Esophagus squamous epithelium (tissue), 5 donors: Measurements from ENCODE around the gene RPS2. TPM values are rescaled to one million over a fixed set of nuclear protein-coding genes. Genes with fewer than 3 reads are reported as not detected.

ENCODE experiments used
- DNase-seq: peaks from one replicate; lab custom pipeline; 2025; lab: John Stamatoyannopoulos, UW
- H3K27ac ChIP-seq, 4 donors: fragments of 200-600 bp; sonication (generic); one replicate each; pipeline ENCODE4 v1.5.1; 2016 to 2019; ENCODE audit warnings: mild to moderate bottlenecking in 1 of 4
- H3K27me3 ChIP-seq, 4 donors: fragments of 200-600 bp; sonication (generic); 1 replicate in 3 of 4; 2 replicates in 1 of 4; pipeline versions ENCODE4 v1.5.1 to v1.6.0; 2017 to 2021; ENCODE audit warnings: antibody characterized with exemption in 1 of 4
- H3K36me3 ChIP-seq, 3 donors: fragments of 200-600 bp; sonication (generic); one replicate each; pipeline ENCODE4 v1.5.1; 2016 to 2019
- H3K4me1 ChIP-seq, 3 donors: fragments of 200-600 bp; sonication (generic); one replicate each; pipeline ENCODE4 v1.5.1; 2017 to 2019
- H3K4me3 ChIP-seq, 4 donors: fragments of 200-600 bp; sonication (generic); 1 replicate in 3 of 4; 2 replicates in 1 of 4; pipeline ENCODE4 v1.5.1; 2016 to 2019; ENCODE audit warnings: mild to moderate bottlenecking in 2 of 4, moderate library complexity in 1 of 4
- H3K9me3 ChIP-seq, 3 donors: fragments of 200-600 bp; sonication (generic); one replicate each; pipeline ENCODE4 v1.5.1; 2016 to 2019
- CTCF ChIP-seq, 6 experiments: fragments of 450-650 bp in 4 of 6; fragments of 200-600 bp in 2 of 6; sonication (generic) in 2 of 6; IDR thresholded peaks; one replicate each; pipeline ENCODE4 v1.5.1; 2016 to 2019; ENCODE audit warnings: antibody characterized with exemption in 6 of 6, mild to moderate bottlenecking in 4 of 6, moderate library complexity in 4 of 6
- POLR2A ChIP-seq, 4 donors: fragments of 450-650 bp; IDR thresholded peaks; one replicate each; pipeline ENCODE4 v1.6.1; 2017; ENCODE audit warnings: antibody characterized with exemption in 4 of 4, mild to moderate bottlenecking in 4 of 4, moderate library complexity in 3 of 4
- WGBS, 2 donors: methylation state at CpG; one replicate each; pipeline ENCODE4 v1.1.5; 2018; 5-methylcytosine and 5-hydroxymethylcytosine counted together
- intact Hi-C: fragments of 100-400 bp; cut with DNase I; formaldehyde crosslinking; loops from one replicate; pipeline ENCODE4 v1.15.0; 2022
- total RNA-seq, 4 donors: library from RNA; depleted of rRNA; stranded (reverse); fragments of >200 nt; gene quantifications; one replicate each; pipeline ENCODE4 v1.1.0, GENCODE V29; 2016
- donor health status: DM: yes; HTN: yes; CAD: no.

Gene RPS2
- total RNA-seq, 4 donors from 2014 or later = 1,980 to 2,837 (median 2,292) TPM

- Histone ChIP-seq H3K9me3 (no peaks in the 10 kb centered on the region), H3K4me3 (peak overlapping the region; percentile 47 to 79 (median 63)), H3K27me3 (peaks cover 0 to 19% (median 0%) of the 10 kb centered on the region in 4 donors), H3K4me1 (peaks cover 11 to 32% (median 12%) of the 10 kb centered on the region in 3 donors), H3K27ac (peak overlapping the region; percentile 86 to 94 (median 87)), H3K36me3 (no peaks in the 10 kb centered on the region)
- TF ChIP-seq CTCF (IDR thresholded peaks at IDR 0.05) (peak; percentile 98 to 100 (median 100)), POLR2A (IDR thresholded peaks at IDR 0.05) (peak in 1 of 4 donors; percentile 8)
- 17% methylated on average over 5 of the region's 70 CpGs; no CpG with 5 or more reads in 1 of the 2 donors for WGBS, 2 donors
- peak; percentile 35 for DNase-seq
- intact Hi-C loops = loop anchor here (5.0 kb wide), 1 partner anchor 57 kb away; the partner anchor contains the start of gene MEIOB
Observed at GRCh38 chr16:1929578-1930337, 34.9 kb downstream of the RPS2 start.

GRCh38 chr16:1929105-1929504 lies 35.5 kb downstream of the RPS2 start:
- WGBS, 2 donors = 7 to 8% methylated on average over 5 to 7 of the region's 11 CpGs
- Histone ChIP-seq H3K4me3 (peak overlapping the region; percentile 47 to 79 (median 63)), H3K36me3 (no peaks in the 10 kb centered on the region), H3K27ac (peak overlapping the region; percentile 86 to 94 (median 87)), H3K9me3 (no peaks in the 10 kb centered on the region), H3K4me1 (peaks cover 11 to 36% (median 12%) of the 10 kb centered on the region in 3 donors), H3K27me3 (peaks cover 0 to 25% (median 0%) of the 10 kb centered on the region in 4 donors)
- DNase-seq = no peak
- intact Hi-C loops = loop anchor here (5.0 kb wide), 1 partner anchor 57 kb away; the partner anchor contains the start of gene MEIOB
- TF ChIP-seq CTCF (IDR thresholded peaks at IDR 0.05) (no peak), POLR2A (IDR thresholded peaks at IDR 0.05) (no peak)

GRCh38 chr16:1926271-1926670 lies 38.4 kb downstream of the RPS2 start:
- 65 to 68% methylated on average over 3 to 6 of the region's 11 CpGs for WGBS, 2 donors
- H3K4me3 ChIP-seq = no peak overlapping the region
- intact Hi-C loops = loop anchor here (5.0 kb wide), 1 partner anchor 54 kb away; the partner anchor contains the start of gene MEIOB
- peaks cover 0 to 44% (median 0%) of the 10 kb centered on the region in 4 donors for H3K27me3 ChIP-seq
- no peak overlapping the region for H3K27ac ChIP-seq
- peaks cover 21 to 42% (median 24%) of the 10 kb centered on the region in 3 donors for H3K4me1 ChIP-seq
- no peaks in the 10 kb centered on the region for H3K9me3 ChIP-seq
- no peak for DNase-seq
- no peaks in the 10 kb centered on the region for H3K36me3 ChIP-seq
- TF ChIP-seq POLR2A (IDR thresholded peaks at IDR 0.05) (no peak), CTCF (IDR thresholded peaks at IDR 0.05) (no peak)

- H3K4me1 ChIP-seq = peaks cover 11 to 43% (median 15%) of the 10 kb centered on the region in 3 donors
- no peak for DNase-seq
- H3K27me3 ChIP-seq = peaks cover 6 to 66% (median 12%) of the 10 kb centered on the region in 4 donors
- H3K27ac ChIP-seq = peak overlapping the region in 3 of 4 donors; percentile 2 to 47 (median 30)
- no peaks in the 10 kb centered on the region for H3K36me3 ChIP-seq
- H3K9me3 ChIP-seq = no peaks in the 10 kb centered on the region
- WGBS, 2 donors = 40 to 90% methylated on average over 3 to 5 of the region's 5 CpGs
- no peak overlapping the region for H3K4me3 ChIP-seq
- intact Hi-C loops = loop anchor here (5.0 kb wide), 1 partner anchor 62 kb away; no protein-coding TSS in a partner anchor
- TF ChIP-seq POLR2A (IDR thresholded peaks at IDR 0.05) = no peak
- no peak for TF ChIP-seq CTCF (IDR thresholded peaks at IDR 0.05)
Observed at GRCh38 chr16:1924095-1924494, 40.5 kb downstream of the RPS2 start.
